BE2C (cell line): ENCODE measurements around the gene SMARCA2.

ENCODE experiments used
- DNase-seq: peaks from one replicate; pipeline ENCODE4 v3.0.0-alpha.2; 2020
- H3K27me3 ChIP-seq: fragments of 250-450 bp; sonication (Bioruptor Pico); 2 replicates; pipeline ENCODE4 v1.5.1; 2020; ENCODE audit warnings: mild to moderate bottlenecking
- H3K36me3 ChIP-seq: fragments of 250-450 bp; sonication (Bioruptor Pico); 2 replicates; pipeline ENCODE4 v1.5.1; 2020; ENCODE audit warnings: mild to moderate bottlenecking
- H3K4me1 ChIP-seq: fragments of 250-450 bp; sonication (Bioruptor Pico); 2 replicates; pipeline ENCODE4 v1.5.1; 2020
- H3K4me3 ChIP-seq: 2 replicates; pipeline ENCODE4 v1.5.1; 2011; ENCODE audit warnings: low read depth, low read length
- H3K9me3 ChIP-seq: fragments of 250-450 bp; sonication (Bioruptor Pico); 2 replicates; pipeline ENCODE4 v1.5.1; 2020
- TF ChIP-seq, protein P1 (sequence below): IDR thresholded peaks from 2 replicates; pipeline ENCODE4 v1.5.1; 2012; ENCODE audit warnings: mild to moderate bottlenecking, low read depth, low read length

The SMARCA2 gene

DNA sequence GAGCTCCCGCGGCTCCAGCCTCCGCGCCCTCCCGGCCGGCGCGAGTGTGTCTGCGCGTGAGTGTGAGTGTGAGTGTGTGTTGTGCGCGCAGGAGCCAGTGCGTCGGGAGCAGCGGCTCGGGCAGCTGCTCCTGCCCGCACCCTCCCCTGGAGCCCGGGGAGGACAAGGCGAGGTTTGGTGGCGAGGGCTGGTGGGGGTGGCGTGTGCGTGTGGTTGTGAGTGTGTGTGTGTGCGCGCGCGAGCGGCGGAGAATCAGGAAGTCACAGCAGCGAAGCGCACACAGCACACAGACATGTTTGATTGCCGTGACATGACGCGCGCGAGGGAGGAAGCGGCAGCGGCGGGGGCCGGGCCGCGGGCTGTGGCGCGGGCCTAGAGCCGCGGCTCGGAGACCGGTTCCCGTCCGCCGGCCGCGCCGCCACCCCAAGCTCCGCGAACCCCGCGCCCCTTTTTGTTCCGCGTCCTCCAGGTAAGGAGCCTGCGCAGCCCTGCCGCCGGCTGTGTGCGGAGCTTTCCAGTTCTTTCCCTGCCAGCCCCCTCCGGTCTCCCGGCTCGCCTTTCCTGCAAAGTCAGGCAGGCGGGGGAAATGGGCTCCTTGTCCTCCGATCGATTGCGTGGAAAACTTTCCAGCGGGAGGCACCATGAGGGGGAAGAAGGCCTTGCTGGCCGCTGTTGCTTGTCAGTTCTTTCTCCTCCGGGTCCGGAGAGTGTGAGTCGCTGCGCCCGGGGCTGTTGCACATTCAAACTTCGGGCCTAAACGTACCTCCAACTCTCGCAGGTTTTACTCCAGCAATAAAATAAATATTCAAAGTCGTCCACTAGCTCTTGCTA, 2.4 kb downstream of the SMARCA2 start:
- no peaks in the 10 kb centered on the region for H3K9me3 ChIP-seq
- peaks cover 70% of the 10 kb centered on the region for H3K27me3 ChIP-seq
- peak overlapping the region; percentile 74 for H3K4me3 ChIP-seq
- no peaks in the 10 kb centered on the region for H3K36me3 ChIP-seq
- no peaks in the 10 kb centered on the region for H3K4me1 ChIP-seq
- DNase-seq: peak; percentile 12
- TF ChIP-seq, protein P1, sequence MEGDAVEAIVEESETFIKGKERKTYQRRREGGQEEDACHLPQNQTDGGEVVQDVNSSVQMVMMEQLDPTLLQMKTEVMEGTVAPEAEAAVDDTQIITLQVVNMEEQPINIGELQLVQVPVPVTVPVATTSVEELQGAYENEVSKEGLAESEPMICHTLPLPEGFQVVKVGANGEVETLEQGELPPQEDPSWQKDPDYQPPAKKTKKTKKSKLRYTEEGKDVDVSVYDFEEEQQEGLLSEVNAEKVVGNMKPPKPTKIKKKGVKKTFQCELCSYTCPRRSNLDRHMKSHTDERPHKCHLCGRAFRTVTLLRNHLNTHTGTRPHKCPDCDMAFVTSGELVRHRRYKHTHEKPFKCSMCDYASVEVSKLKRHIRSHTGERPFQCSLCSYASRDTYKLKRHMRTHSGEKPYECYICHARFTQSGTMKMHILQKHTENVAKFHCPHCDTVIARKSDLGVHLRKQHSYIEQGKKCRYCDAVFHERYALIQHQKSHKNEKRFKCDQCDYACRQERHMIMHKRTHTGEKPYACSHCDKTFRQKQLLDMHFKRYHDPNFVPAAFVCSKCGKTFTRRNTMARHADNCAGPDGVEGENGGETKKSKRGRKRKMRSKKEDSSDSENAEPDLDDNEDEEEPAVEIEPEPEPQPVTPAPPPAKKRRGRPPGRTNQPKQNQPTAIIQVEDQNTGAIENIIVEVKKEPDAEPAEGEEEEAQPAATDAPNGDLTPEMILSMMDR: no peak

DNA sequence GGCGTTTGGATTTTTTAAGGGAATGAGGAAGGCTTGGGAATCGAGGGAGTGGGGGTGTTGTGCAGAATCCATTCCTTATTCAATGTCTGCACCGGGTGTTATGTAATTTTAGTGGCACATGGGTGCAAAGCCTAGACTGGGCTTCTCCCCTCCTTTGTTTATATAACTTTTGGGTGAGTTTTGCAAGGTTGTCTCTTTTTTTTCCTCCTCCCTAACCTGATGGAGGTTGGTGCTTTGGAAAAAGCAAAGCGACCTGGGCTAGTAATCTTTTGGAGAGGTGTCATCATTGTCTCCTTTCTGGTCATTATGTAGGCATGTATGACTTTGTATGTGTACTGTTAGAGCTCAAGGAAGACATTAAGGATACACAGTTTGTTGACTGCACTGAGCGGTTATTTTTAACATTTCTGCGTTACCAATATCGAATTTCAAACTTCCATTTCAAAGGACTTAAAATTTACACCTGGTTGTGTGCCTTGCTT, 3.1 kb downstream of the SMARCA2 start:
- H3K27me3 ChIP-seq: peaks cover 63% of the 10 kb centered on the region
- TF ChIP-seq, protein P1: no peak
- no peak overlapping the region for H3K4me3 ChIP-seq
- no peak for DNase-seq
- no peaks in the 10 kb centered on the region for H3K4me1 ChIP-seq
- no peaks in the 10 kb centered on the region for H3K36me3 ChIP-seq
- no peaks in the 10 kb centered on the region for H3K9me3 ChIP-seq

DNA sequence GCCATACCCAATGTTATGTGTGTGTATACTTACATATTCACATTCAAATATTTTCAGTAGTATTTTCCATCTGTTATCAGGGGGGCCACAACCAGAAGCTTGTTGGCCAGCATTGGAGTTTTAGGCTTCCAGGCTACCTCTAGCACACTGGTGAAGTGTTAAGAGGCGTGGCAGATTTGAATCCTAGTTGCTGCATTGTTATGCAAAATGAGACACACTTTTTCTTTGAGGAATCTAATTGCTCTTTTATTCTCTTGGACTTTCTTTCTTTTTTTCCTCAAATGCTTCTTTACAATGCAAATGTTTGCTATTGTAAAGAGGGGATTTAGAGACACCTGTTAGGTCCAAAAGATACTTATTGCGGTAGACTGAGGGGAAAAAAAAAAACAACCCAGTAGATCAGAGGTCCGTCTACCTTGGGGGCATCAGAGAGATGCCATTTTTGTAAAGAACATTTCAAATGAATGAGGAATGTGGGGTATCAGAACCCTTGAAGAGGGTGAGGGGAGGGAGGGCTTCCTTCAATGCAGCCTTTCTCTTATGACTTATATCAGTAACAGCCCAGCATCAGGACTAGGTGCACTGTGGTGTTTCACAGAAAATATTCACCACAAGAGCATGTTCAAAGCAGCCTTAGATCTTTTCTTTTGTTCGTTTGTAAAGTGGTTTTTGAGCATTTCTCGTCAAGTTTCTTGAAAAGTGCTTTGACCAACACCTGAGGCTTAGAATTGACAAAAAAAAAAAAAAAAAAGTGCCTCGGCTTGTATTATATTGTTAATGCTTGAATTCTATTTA, 3.8 kb downstream of the SMARCA2 start:
- no peaks in the 10 kb centered on the region for H3K9me3 ChIP-seq
- no peaks in the 10 kb centered on the region for H3K36me3 ChIP-seq
- H3K27me3 ChIP-seq: peaks cover 55% of the 10 kb centered on the region
- DNase-seq: no peak
- H3K4me3 ChIP-seq: no peak overlapping the region
- TF ChIP-seq, protein P1: no peak
- H3K4me1 ChIP-seq: no peaks in the 10 kb centered on the region

DNA sequence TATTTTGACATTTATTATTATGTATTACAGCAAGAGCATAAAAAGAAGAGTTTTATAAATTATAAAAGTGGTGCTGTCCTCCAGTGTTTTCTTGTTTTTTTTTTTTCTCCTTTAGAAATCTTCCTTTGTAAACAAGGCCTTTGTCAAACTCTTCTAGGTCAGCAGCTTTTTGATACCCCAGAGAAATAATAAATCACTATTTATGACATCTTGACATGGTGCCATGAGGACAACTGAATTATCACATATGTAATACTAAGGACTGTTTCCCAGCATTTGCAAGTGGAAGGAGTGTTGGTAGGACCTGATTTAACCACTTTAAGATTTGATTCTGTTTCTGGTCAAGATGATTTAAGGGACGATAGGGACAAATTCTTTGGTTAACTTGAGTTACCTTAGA, 4.6 kb downstream of the SMARCA2 start:
- Histone ChIP-seq H3K4me1 (no peaks in the 10 kb centered on the region), H3K9me3 (no peaks in the 10 kb centered on the region), H3K27me3 (peaks cover 48% of the 10 kb centered on the region), H3K4me3 (no peak overlapping the region), H3K36me3 (no peaks in the 10 kb centered on the region)
- TF ChIP-seq, protein P1: no peak
- DNase-seq: no peak

DNA sequence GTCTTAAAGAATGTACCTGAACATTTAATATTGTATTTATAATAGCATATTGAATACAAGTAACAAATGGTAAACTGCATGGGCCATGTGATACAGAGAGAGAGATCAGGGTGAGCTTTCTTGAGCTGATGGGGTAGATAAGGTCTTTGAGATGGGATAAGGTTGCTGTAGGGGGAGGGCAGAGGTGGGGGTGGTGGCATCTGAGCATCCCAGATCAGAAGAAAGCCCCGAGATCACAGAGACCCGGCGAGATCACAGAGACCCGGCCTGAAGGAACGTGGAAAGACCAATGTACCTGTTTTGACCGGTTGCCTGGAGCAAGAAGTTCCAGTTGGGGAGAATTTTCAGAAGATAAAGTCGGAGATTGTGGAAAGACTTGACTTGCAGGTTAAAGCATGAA, 6.6 kb downstream of the SMARCA2 start:
- no peaks in the 10 kb centered on the region for H3K9me3 ChIP-seq
- H3K27me3 ChIP-seq: peaks cover 32% of the 10 kb centered on the region
- no peak for DNase-seq
- H3K4me3 ChIP-seq: no peak overlapping the region
- TF ChIP-seq, protein P1: no peak
- H3K36me3 ChIP-seq: no peaks in the 10 kb centered on the region
- no peaks in the 10 kb centered on the region for H3K4me1 ChIP-seq

DNA sequence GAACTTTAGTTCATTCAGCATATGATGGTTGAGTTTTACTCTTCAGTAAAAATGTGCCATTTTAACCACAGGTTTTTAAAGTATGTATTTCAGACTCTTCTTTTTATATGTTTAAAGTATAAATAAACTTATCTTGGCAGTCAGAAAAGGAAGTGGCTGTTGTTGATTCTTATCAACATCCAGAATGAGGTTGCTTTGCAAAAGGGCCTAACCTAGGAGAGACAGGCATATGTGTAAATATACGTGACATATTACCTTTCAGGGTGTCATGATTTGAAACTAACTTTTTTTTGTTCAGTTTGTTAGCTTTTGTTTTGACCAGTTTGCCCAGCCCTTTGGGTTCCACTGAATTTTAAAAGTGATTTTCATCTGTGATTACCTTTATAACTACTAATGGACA, 7.4 kb downstream of the SMARCA2 start:
- no peak for DNase-seq
- Histone ChIP-seq H3K4me3 (no peak overlapping the region), H3K9me3 (no peaks in the 10 kb centered on the region), H3K27me3 (peaks cover 24% of the 10 kb centered on the region), H3K4me1 (no peaks in the 10 kb centered on the region), H3K36me3 (no peaks in the 10 kb centered on the region)
- TF ChIP-seq, protein P1: no peak
